ENCODE results near the gene CHD2.

CHD2 gene

GRCh38 chr15:92960996-92961681 is 61.0 kb downstream of the CHD2 start:
- no peak for DNase-seq (ENCODE audit: low read depth, low spot score)

GRCh38 chr15:92962914-92963313 is 62.8 kb downstream of the CHD2 start:
- DNase-seq (ENCODE audit: low read depth, low spot score), result no peak

- DNase-seq (ENCODE audit: low read depth, low spot score), result no peak
Measured at GRCh38 chr15:92963794-92964193, 63.7 kb downstream of the CHD2 start.

- DNase-seq (ENCODE audit: low read depth, low spot score), result no peak
Measured at GRCh38 chr15:92968926-92969651, 69.0 kb downstream of the CHD2 start.

- DNase-seq (ENCODE audit: low read depth, low spot score), result no peak
Measured at GRCh38 chr15:92970656-92971055, 70.5 kb downstream of the CHD2 start.

GRCh38 chr15:92971081-92971480 is 71.0 kb downstream of the CHD2 start:
- no peak for DNase-seq (ENCODE audit: low read depth, low spot score)

GRCh38 chr15:92971713-92972112 is 71.6 kb downstream of the CHD2 start:
- DNase-seq (ENCODE audit: low read depth, low spot score), result no peak

GRCh38 chr15:92974183-92974915 is 74.2 kb downstream of the CHD2 start:
- DNase-seq (ENCODE audit: low read depth, low spot score), result no peak

GRCh38 chr15:92979011-92979701 is 79.0 kb downstream of the CHD2 start:
- no peak for DNase-seq (ENCODE audit: low read depth, low spot score)

GRCh38 chr15:92981333-92981732 is 81.2 kb downstream of the CHD2 start:
- no peak for DNase-seq (ENCODE audit: low read depth, low spot score)

GRCh38 chr15:92984161-92984560 is 84.0 kb downstream of the CHD2 start:
- DNase-seq (ENCODE audit: low read depth, low spot score), result no peak

GRCh38 chr15:92989470-92989869 is 89.3 kb downstream of the CHD2 start:
- no peak for DNase-seq (ENCODE audit: low read depth, low spot score)

- no peak for DNase-seq (ENCODE audit: low read depth, low spot score)
Measured at GRCh38 chr15:92990031-92990430, 89.9 kb downstream of the CHD2 start.

- no peak for DNase-seq (ENCODE audit: low read depth, low spot score)
Measured at GRCh38 chr15:92992720-92993119, 92.6 kb downstream of the CHD2 start.

- DNase-seq (ENCODE audit: low read depth, low spot score), result no peak
Measured at GRCh38 chr15:92997821-92998220, 97.7 kb downstream of the CHD2 start.

GRCh38 chr15:93001156-93001555 is 101.0 kb downstream of the CHD2 start:
- DNase-seq (ENCODE audit: low read depth, low spot score), result no peak

- no peak for DNase-seq (ENCODE audit: low read depth, low spot score)
Measured at GRCh38 chr15:93001881-93002280, 101.8 kb downstream of the CHD2 start.

- no peak for DNase-seq (ENCODE audit: low read depth, low spot score)
Measured at GRCh38 chr15:93005133-93005532, 105.0 kb downstream of the CHD2 start.

GRCh38 chr15:93007994-93008393 is 107.9 kb downstream of the CHD2 start:
- no peak for DNase-seq (ENCODE audit: low read depth, low spot score)

GRCh38 chr15:93012786-93013185 is 112.7 kb downstream of the CHD2 start:
- no peak for DNase-seq (ENCODE audit: low read depth, low spot score)

- no peak for DNase-seq (ENCODE audit: low read depth, low spot score)
Measured at GRCh38 chr15:93017526-93017925, 117.4 kb downstream of the CHD2 start.

- DNase-seq (ENCODE audit: low read depth, low spot score), result no peak
Measured at GRCh38 chr15:93018574-93018973, 118.5 kb downstream of the CHD2 start.
